Measurements from ENCODE around the gene MACO1.

DNA sequence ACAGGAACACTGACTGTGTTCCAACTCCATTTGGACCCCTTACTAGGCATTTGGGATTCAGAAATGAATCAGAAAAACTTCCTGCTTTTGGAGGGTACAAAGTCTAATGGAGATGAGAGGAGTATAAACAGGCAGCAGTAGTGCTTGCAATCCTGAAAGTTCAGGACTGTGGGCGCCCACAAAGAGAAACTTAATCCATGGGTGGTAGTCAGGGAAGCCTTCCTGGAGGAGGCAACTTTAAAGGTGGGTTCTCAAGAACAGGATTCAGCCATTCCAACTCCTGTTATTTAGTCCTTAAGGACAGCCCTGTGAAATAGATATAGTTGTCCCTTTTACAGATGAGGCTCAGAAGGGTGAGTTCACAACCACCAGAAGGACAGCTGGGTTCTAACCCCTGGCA lies 110.7 kb downstream of the MACO1 start:
- TF ChIP-seq POLR2A (IDR thresholded peaks at IDR 0.05; ENCODE audit: low read depth, low read length) (no peak), POLR2AphosphoS5 (IDR thresholded peaks at IDR 0.05; ENCODE audit: low read depth, low read length) (no peak), TAF1 (IDR thresholded peaks at IDR 0.05; ENCODE audit: borderline replicate concordance, low read depth, low read length) (no peak)

Measured in GM12892 (cell line).